Upper lobe of right lung (tissue), 1 donor: ENCODE data around the gene SERPINE2. TPM values are rescaled to one million over a fixed set of nuclear protein-coding genes. Genes with fewer than 3 reads are reported as not detected.

Experiments used
- ATAC-seq: fragments of 200-7000 bp; cut with Tn5 transposase; one replicate; pipeline ENCODE4 v1.9.1; 2020; ENCODE audit warnings: mild to moderate bottlenecking, moderate library complexity
- DNase-seq: peaks from one replicate; pipeline ENCODE4 v3.0.0-alpha.2; 2020
- H3K27ac ChIP-seq: fragments of 200-600 bp; one replicate; pipeline ENCODE4 v1.8.0; 2022
- H3K27me3 ChIP-seq: fragments of 200-600 bp; one replicate; pipeline ENCODE4 v1.8.0; 2022; ENCODE audit warnings: mild to moderate bottlenecking
- H3K36me3 ChIP-seq: fragments of 200-600 bp; one replicate; pipeline ENCODE4 v1.8.0; 2022
- H3K4me1 ChIP-seq: fragments of 200-600 bp; one replicate; pipeline ENCODE4 v1.8.0; 2022
- H3K4me3 ChIP-seq: fragments of 200-600 bp; one replicate; pipeline ENCODE4 v1.8.0; 2022; ENCODE audit warnings: mild to moderate bottlenecking
- H3K9me3 ChIP-seq: fragments of 200-600 bp; one replicate; pipeline ENCODE4 v1.8.0; 2022
- CTCF ChIP-seq: fragments of 200-600 bp; IDR thresholded peaks from one replicate; pipeline ENCODE4 v1.8.0; 2022; ENCODE audit warnings: antibody characterized with exemption
- intact Hi-C: fragments of 100-400 bp; cut with DNase I; formaldehyde crosslinking; loops from one replicate; pipeline ENCODE4 v1.11.0; 2022
- total RNA-seq: library from RNA; stranded (reverse); fragmentation: NEBNext Ultra II Directional; extraction: Animal tissue kit (Norgen Biotek cat#: 25700); gene quantifications from one replicate; pipeline ENCODE4 v1.2.1, GENCODE V29; 2021
- donor health status: DM: no; HTN: yes; CAD: no; lungs with severe emphysema.

SERPINE2 gene
- total RNA-seq, 1 donor from 2014 or later = 7.3 TPM

GRCh38 chr2:223973606-223974005 lies 65.5 kb downstream of the SERPINE2 start:
- intact Hi-C loops = no loop called here
- H3K27me3 ChIP-seq = no peaks in the 10 kb centered on the region
- H3K36me3 ChIP-seq = peaks cover 5% of the 10 kb centered on the region
- no peaks in the 10 kb centered on the region for H3K4me1 ChIP-seq
- no peak overlapping the region for H3K27ac ChIP-seq
- no peak for ATAC-seq
- DNase-seq = no peak
- H3K9me3 ChIP-seq = no peaks in the 10 kb centered on the region
- no peak for TF ChIP-seq CTCF
- H3K4me3 ChIP-seq = no peak overlapping the region

DNA sequence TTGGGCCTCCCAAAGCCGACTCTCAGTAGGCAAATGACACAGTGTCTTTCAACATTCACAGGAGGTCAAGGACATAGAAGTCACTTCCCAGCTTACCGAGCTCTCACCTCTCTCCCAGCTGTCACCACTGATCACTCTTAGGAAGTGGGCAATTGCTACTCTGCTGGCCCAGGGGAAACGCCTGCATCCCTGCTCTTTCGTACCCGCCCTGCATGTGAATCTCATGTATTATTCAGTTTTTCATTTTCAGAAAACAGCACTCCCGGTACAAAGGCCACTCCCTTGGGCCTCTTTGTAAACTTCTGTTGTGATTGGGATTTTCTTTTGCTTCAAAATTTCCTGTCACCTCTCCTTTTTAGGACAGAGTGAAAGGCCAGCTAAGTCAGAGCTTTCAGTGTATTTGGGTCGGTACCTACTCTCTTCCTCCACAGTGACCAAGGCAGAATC lies 66.4 kb downstream of the SERPINE2 start:
- Histone ChIP-seq H3K4me1 (no peaks in the 10 kb centered on the region), H3K4me3 (no peak overlapping the region), H3K36me3 (peaks cover 14% of the 10 kb centered on the region), H3K9me3 (no peaks in the 10 kb centered on the region), H3K27ac (no peak overlapping the region), H3K27me3 (no peaks in the 10 kb centered on the region)
- no peak for TF ChIP-seq CTCF
- ATAC-seq (no peak), DNase-seq (no peak)
- intact Hi-C loops = no loop called here

GRCh38 chr2:223971731-223972130 lies 67.4 kb downstream of the SERPINE2 start:
- DNase-seq (no peak), ATAC-seq (no peak)
- Histone ChIP-seq H3K36me3 (peaks cover 24% of the 10 kb centered on the region), H3K4me3 (no peak overlapping the region), H3K4me1 (no peaks in the 10 kb centered on the region), H3K27ac (no peak overlapping the region), H3K27me3 (no peaks in the 10 kb centered on the region), H3K9me3 (no peaks in the 10 kb centered on the region)
- intact Hi-C loops = no loop called here
- TF ChIP-seq CTCF = no peak

DNA sequence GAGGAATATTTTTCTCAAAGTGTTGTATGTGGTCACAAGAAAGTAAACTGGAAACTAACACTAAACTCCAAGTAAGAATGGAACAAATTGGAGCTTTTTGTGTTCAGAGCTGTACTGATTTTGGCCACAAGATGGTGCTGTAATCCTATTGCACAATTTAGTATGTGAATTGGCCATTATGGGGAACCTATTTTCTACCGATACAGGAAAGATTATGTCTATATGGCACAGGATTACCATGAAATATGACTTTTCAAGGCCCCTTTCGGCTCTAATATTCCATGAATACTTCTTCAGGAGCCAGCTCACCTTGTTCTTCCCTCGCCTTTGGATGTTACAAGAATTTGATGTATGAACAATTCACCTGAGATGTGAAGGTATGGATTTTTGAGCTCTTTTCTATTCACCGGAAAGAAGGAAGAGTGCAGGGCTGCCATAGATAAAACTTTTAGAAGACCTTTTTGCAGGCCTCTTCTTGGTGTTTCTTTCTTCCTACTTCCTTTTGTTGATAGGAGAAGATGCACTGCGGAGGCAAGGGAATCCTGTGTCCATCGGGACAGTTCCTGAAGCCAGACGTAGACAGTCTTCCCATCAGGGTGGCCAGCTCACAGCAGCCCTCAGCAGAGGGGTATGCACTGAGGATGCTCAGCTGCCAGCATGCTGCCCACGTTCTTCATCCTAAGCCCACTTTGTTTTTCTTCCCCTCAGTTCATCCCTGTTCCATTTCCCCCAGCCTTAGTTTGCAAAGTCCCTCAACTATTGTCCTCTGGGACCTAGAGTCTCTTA lies 68.5 kb downstream of the SERPINE2 start:
- peak; percentile 95 for TF ChIP-seq CTCF
- ATAC-seq = peak; percentile 81
- no peak overlapping the region for H3K4me3 ChIP-seq
- peaks cover 36% of the 10 kb centered on the region for H3K36me3 ChIP-seq
- H3K4me1 ChIP-seq = no peaks in the 10 kb centered on the region
- no peak for DNase-seq
- H3K27ac ChIP-seq = no peak overlapping the region
- no peaks in the 10 kb centered on the region for H3K9me3 ChIP-seq
- intact Hi-C loops = no loop called here
- no peaks in the 10 kb centered on the region for H3K27me3 ChIP-seq

DNA sequence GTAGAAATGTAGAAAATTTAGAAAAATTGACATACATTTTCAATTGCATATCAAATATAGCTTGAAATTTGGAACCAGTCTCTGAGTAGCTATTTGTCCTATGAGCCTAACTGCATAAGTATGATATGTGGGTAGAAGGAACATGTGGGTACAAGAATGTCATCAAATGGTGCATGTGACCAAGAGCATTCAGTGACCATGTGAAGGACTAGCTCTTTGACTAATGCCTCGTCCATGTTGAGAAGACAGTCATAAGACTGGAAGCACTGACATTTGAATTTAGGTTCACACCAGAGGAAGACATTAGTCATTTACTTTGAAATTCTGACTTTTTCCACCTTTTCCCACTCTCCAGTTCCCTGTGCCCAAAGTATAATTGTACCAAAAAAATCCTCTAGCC lies 69.2 kb downstream of the SERPINE2 start:
- H3K36me3 ChIP-seq = peaks cover 42% of the 10 kb centered on the region
- no peak for TF ChIP-seq CTCF
- no peaks in the 10 kb centered on the region for H3K27me3 ChIP-seq
- no peak overlapping the region for H3K4me3 ChIP-seq
- no peaks in the 10 kb centered on the region for H3K9me3 ChIP-seq
- H3K27ac ChIP-seq = no peak overlapping the region
- intact Hi-C loops = no loop called here
- no peaks in the 10 kb centered on the region for H3K4me1 ChIP-seq
- ATAC-seq (peak; percentile 76), DNase-seq (no peak)
